Measurements from ENCODE around the gene PTPN13.

- TF ChIP-seq TAF1 (IDR thresholded peaks at IDR 0.05; ENCODE audit: borderline replicate concordance, insufficient read depth, low read length) (no peak), POLR2AphosphoS5 (IDR thresholded peaks at IDR 0.05; ENCODE audit: low read depth, low read length) (no peak), FOXP2 (optimal IDR thresholded peaks at IDR 0.05; ENCODE audit: borderline replicate concordance, extremely low read depth, extremely low read length, insufficient read depth) (no peak), REST (IDR thresholded peaks at IDR 0.05; ENCODE audit: insufficient read depth in 1 of 2, low read depth in 2 of 2, low read length in 2 of 2) (no peak), SIN3A (IDR thresholded peaks at IDR 0.05; ENCODE audit: borderline replicate concordance, insufficient read depth, low read length) (no peak)
Observed at GRCh38 chr4:86846921-86847320, 252.8 kb downstream of the PTPN13 start.
